NCI-H2227 treated with DMSO at 0.1 percent for 48 hours (cell line): ENCODE results near the gene IL33.
A peak's percentile ranks its signal among the peaks of the same experiment; 100 is the strongest.

Source experiments
- DNase-seq: peaks from one replicate; lab custom pipeline; 2025; lab: John Stamatoyannopoulos, UW

The IL33 gene

DNA sequence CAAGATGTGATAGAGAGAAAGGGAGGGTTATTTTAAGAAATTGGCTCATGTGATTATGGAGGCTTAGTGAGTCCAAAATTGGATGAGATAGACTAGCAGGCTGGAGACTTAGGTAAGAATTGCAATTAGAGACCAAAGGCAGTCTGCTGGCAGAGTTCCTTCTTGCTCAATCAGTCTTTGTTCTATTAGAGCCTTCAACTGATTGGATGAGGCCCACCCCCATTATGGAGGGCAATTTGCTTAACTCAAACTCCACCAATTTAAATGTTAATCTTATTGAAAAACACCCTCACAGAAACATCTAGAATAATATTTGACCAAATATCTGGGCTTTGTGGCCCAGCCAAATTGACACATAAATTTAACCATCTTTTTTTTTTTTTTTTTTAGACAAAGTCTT is 88.6 kb downstream of the IL33 start:
- no peak for DNase-seq

DNA sequence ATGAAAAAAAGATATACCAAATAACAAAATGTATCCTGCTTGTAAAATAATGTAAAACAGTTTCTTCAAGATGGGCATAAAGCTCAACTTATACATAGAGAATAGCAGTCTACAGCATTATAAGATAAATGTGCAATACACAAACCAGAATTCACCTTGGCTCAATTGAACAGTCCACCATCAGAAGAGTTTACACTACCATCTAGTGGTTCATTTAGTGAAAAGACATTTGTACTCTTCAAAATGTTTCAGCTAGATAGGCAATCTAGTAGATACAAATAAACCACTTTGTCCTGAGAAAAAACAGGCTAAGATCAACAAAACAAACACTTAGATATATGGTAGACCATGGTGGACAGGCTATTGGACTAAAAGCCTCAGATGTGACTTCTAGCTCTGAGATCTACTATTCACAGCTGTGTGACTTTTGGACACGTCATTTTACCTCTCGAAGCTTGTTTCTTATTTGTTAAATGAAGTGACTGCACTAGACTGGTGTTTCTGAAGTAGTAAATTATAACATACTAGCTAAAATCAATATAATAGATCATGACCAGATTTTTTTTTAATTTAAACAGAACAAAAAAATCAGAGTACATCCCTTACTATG is 90.5 kb downstream of the IL33 start:
- DNase-seq, result peak; percentile 17
